ENCODE data around the gene CAPNS1.

- no peak; the same call in 1 of the 2 replicates for TF ChIP-seq POLR2AphosphoS5 (IDR thresholded peaks at IDR 0.05; ENCODE audit: borderline replicate concordance, low read depth, low read length)
- TF ChIP-seq EZH2 (IDR thresholded peaks at IDR 0.05), result no peak
These were observed 24.2 kb upstream of the CAPNS1 start, which contains the start of gene TBCB for GRCh38 chr19:36115453-36116343.

Data from SK-N-MC (cell line).